Neural progenitor cell (in vitro differentiated cells): ENCODE data around the gene KRT76. TPM values are rescaled to one million over a fixed set of nuclear protein-coding genes. Genes with fewer than 3 reads are reported as not detected.

ENCODE experiments used
- DNase-seq: peaks from one replicate; pipeline ENCODE4 v3.0.0-alpha.2; 2016; ENCODE audit warnings: low spot score
- H2AFZ ChIP-seq: fragments of 200-600 bp; sonication (generic); replicated peaks from 2 replicates; pipeline ENCODE4 v1.6.1; 2016; ENCODE audit warnings: antibody characterized with exemption
- H3F3A ChIP-seq: fragments of 200-600 bp; sonication (generic); 2 replicates; pipeline ENCODE4 v1.6.1; 2016; ENCODE audit warnings: antibody characterized with exemption, low read depth
- H3K27ac ChIP-seq: fragments of 200-600 bp; sonication (generic); 2 replicates; pipeline ENCODE4 v1.5.1; 2016; ENCODE audit warnings: mild to moderate bottlenecking
- H3K27me3 ChIP-seq: fragments of 200-600 bp; sonication (generic); 2 replicates; pipeline ENCODE4 v1.6.1; 2016; ENCODE audit warnings: mild to moderate bottlenecking, moderate library complexity
- H3K36me3 ChIP-seq: fragments of 200-600 bp; sonication (generic); 2 replicates; pipeline ENCODE4 v1.5.1; 2016
- H3K4me1 ChIP-seq: fragments of 200-600 bp; sonication (generic); 2 replicates; pipeline ENCODE4 v1.6.1; 2016; ENCODE audit warnings: mixed run types
- H3K4me2 ChIP-seq: fragments of 200-600 bp; sonication (generic); 2 replicates; pipeline ENCODE4 v1.6.1; 2016
- H3K4me3 ChIP-seq: fragments of 200-600 bp; sonication (generic); 2 replicates; pipeline ENCODE4 v1.5.1; 2016
- H3K79me2 ChIP-seq: fragments of 200-600 bp; sonication (generic); 2 replicates; pipeline ENCODE4 v1.6.1; 2016; ENCODE audit warnings: low read depth
- H3K9ac ChIP-seq: fragments of 200-600 bp; sonication (generic); 2 replicates; pipeline ENCODE4 v1.6.1; 2016
- H3K9me3 ChIP-seq: fragments of 200-600 bp; sonication (generic); 2 replicates; pipeline ENCODE4 v1.5.1; 2016; ENCODE audit warnings: low read depth
- H4K20me1 ChIP-seq: fragments of 200-600 bp; sonication (generic); 2 replicates; pipeline ENCODE4 v1.6.1; 2016; ENCODE audit warnings: low read depth
- H3K27ac Mint-ChIP-seq: 3 replicates; pipeline ENCODE4 v1.8.0; 2021; ENCODE audit warnings: mixed read lengths
- H3K27me3 Mint-ChIP-seq: 2 replicates; pipeline ENCODE4 v1.8.0; 2022; ENCODE audit warnings: low read depth, mild to moderate bottlenecking, inconsistent platforms, moderate library complexity, mixed read lengths; ENCODE audit not compliant: insufficient read depth
- H3K36me3 Mint-ChIP-seq: 3 replicates; pipeline ENCODE4 v1.8.0; 2021; ENCODE audit warnings: mixed read lengths
- H3K4me1 Mint-ChIP-seq: 3 replicates; pipeline ENCODE4 v1.8.0; 2021; ENCODE audit warnings: mixed read lengths
- H3K4me3 Mint-ChIP-seq: 3 replicates; pipeline ENCODE4 v1.8.0; 2021; ENCODE audit warnings: mild to moderate bottlenecking, moderate library complexity, mixed read lengths
- H3K9me3 Mint-ChIP-seq: 3 replicates; pipeline ENCODE4 v1.8.0; 2020; ENCODE audit warnings: mixed read lengths
- EZH2 ChIP-seq: fragments of 200-600 bp; sonication (generic); IDR thresholded peaks from 2 replicates; pipeline ENCODE4 v1.6.1; 2017; ENCODE audit warnings: antibody characterized with exemption, mild to moderate bottlenecking, moderate library complexity
- EZH2phosphoT487 ChIP-seq: fragments of 200-600 bp; sonication (generic); IDR thresholded peaks from 2 replicates; pipeline ENCODE4 v1.6.1; 2017; ENCODE audit warnings: antibody characterized with exemption
- total RNA-seq: library from RNA; depleted of rRNA; stranded (reverse); fragments of >200 nt; gene quantifications from 2 replicates; pipeline ENCODE4 v1.2.3, GENCODE V29; 2015; ENCODE audit warnings: low replicate concordance
- TF ChIP-seq, protein P1 (sequence below): fragments of 200-600 bp; sonication (generic); IDR thresholded peaks from 2 replicates; pipeline ENCODE4 v1.5.1; 2017; ENCODE audit warnings: antibody characterized with exemption, mild to moderate bottlenecking

KRT76 gene
- total RNA-seq, 1 donor from 2014 or later = not detected

DNA sequence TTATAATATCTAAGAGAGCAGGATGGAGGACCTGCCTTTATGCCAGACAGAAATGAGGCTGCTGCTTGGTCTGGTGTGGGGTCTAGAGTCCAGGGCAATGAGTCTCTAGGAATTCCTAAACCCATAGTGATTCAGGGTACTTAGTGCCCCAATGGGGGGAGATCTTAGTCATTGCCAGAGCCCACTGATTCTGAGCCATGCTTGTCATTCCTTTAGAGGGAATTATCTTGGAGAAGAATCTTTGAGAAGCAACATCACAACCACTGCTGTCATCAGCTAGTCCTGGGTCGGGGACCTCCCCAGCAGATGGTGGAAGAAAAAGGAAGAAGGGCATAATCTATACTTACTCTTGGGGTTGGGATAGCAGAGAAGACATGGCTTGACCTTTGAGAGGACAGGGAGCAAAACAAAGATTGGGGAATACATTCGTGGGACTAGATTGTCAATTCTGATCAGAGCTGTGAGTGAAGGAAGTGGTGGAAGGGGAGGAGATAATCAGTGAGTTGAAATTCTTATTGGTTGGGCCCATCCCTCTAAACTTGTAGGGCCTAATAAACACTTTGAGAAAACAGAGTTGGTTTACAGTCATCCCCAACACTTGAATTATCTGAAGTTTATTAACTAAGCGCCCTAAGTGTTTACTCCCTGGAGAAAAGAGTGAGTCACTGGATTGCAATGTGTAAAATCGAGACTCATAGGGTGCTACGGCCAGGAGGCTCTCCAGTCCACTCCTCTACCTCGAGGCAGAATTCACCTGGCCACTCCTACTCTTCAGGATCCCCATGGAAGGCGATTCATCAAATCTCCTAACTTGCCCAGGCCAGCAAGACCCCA lies 21.7 kb upstream of the KRT76 start:
- TF ChIP-seq, protein P1, sequence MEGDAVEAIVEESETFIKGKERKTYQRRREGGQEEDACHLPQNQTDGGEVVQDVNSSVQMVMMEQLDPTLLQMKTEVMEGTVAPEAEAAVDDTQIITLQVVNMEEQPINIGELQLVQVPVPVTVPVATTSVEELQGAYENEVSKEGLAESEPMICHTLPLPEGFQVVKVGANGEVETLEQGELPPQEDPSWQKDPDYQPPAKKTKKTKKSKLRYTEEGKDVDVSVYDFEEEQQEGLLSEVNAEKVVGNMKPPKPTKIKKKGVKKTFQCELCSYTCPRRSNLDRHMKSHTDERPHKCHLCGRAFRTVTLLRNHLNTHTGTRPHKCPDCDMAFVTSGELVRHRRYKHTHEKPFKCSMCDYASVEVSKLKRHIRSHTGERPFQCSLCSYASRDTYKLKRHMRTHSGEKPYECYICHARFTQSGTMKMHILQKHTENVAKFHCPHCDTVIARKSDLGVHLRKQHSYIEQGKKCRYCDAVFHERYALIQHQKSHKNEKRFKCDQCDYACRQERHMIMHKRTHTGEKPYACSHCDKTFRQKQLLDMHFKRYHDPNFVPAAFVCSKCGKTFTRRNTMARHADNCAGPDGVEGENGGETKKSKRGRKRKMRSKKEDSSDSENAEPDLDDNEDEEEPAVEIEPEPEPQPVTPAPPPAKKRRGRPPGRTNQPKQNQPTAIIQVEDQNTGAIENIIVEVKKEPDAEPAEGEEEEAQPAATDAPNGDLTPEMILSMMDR = no peak
- TF ChIP-seq EZH2 (no peak), EZH2phosphoT487 (no peak)
- no peak overlapping the region for H3K4me3 Mint-ChIP-seq
- H3K36me3 Mint-ChIP-seq = no peaks in the 10 kb centered on the region

DNA sequence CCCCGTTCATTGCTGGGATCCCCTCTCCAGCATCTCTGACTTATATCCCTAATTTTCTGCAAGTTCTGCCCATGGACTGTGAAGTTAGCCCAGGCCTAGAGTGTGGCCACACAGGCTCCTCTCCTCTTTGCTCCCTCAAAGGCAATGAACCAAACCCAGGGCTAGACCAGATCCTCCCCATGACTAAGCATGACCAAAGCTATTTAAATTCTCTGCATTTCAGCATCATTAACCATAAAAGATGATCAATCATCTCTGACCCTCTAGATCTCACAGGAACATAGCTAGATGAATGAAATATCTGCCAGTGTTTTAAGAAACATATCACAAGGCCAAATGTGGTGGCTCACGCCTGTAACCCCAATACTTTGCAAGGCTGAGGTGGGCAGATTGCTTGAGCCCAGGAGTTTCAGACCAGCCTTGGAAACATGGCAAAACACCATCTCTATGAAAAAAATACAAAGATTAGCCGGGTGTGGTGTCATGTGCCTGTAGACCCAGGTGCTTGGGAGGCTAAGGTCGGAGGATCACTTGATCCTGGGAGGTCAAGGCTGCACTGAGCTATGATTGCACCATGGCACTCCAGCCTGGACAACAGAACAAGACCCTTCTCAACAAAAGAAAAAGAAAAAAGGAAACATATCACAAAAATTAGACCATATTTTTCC lies 21.0 kb upstream of the KRT76 start:
- Mint-ChIP-seq H3K9me3 (no peaks in the 10 kb centered on the region), H3K36me3 (no peaks in the 10 kb centered on the region), H3K4me3 (no peak overlapping the region), H3K27me3 (peaks cover 11% of the 10 kb centered on the region), H3K27ac (no peak overlapping the region), H3K4me1 (no peaks in the 10 kb centered on the region)
- DNase-seq = no peak
- Histone ChIP-seq H4K20me1 (no peaks in the 10 kb centered on the region), H3K4me2 (no peak overlapping the region), H3K4me3 (no peak overlapping the region), H3K27me3 (no peaks in the 10 kb centered on the region), H3K27ac (no peak overlapping the region), H3K4me1 (no peaks in the 10 kb centered on the region), H3K36me3 (no peaks in the 10 kb centered on the region), H3K9me3 (no peaks in the 10 kb centered on the region), H3K79me2 (no peaks in the 10 kb centered on the region), H3K9ac (no peak overlapping the region), H3F3A (no peaks in the 10 kb centered on the region), H2AFZ (no peak overlapping the region)
- TF ChIP-seq EZH2 = no peak
- TF ChIP-seq EZH2phosphoT487 = no peak
- TF ChIP-seq, protein P1 = no peak

More for the DNA sequence above, 21.7 kb upstream of the KRT76 start:
- no peak overlapping the region for H3K4me3 ChIP-seq
- H3K36me3 ChIP-seq = no peaks in the 10 kb centered on the region
- H3K4me1 ChIP-seq = no peaks in the 10 kb centered on the region
- no peak for DNase-seq
- no peak overlapping the region for H3K27ac Mint-ChIP-seq
- H3K27me3 Mint-ChIP-seq = peaks cover 11% of the 10 kb centered on the region
- no peaks in the 10 kb centered on the region for H3K27me3 ChIP-seq
- H3K4me1 Mint-ChIP-seq = no peaks in the 10 kb centered on the region
- H3F3A ChIP-seq = no peaks in the 10 kb centered on the region
- no peaks in the 10 kb centered on the region for H3K9me3 ChIP-seq
- no peaks in the 10 kb centered on the region for H4K20me1 ChIP-seq
- H3K79me2 ChIP-seq = no peaks in the 10 kb centered on the region
- no peak overlapping the region for H3K9ac ChIP-seq
- H2AFZ ChIP-seq = no peak overlapping the region
- H3K9me3 Mint-ChIP-seq = no peaks in the 10 kb centered on the region
- H3K4me2 ChIP-seq = no peak overlapping the region
- H3K27ac ChIP-seq = no peak overlapping the region

DNA sequence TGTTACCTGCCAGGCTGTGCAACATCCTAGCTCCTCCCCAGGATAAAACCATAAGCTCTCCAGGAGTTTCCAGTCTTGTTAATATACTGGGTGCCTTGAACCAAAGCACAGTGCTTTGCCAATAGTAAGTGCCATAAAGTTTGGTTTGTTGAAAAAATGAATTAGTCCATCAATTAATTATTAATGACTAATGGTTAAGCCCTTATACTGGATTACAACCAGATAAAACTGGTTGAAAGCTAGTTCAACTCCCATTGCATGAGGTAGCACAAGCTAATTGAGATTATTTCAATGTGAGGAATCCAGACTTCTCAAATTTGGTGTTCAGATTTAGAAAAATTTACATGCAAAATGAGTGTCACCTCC lies 20.4 kb upstream of the KRT76 start:
- Histone ChIP-seq H3K27me3 (no peaks in the 10 kb centered on the region), H3K27ac (no peak overlapping the region), H3K4me3 (no peak overlapping the region), H4K20me1 (no peaks in the 10 kb centered on the region), H3K36me3 (no peaks in the 10 kb centered on the region), H3F3A (no peaks in the 10 kb centered on the region), H3K9me3 (no peaks in the 10 kb centered on the region), H3K4me1 (no peaks in the 10 kb centered on the region), H3K79me2 (no peaks in the 10 kb centered on the region), H3K4me2 (no peak overlapping the region), H2AFZ (no peak overlapping the region), H3K9ac (no peak overlapping the region)
- Mint-ChIP-seq H3K36me3 (no peaks in the 10 kb centered on the region), H3K27ac (no peak overlapping the region), H3K9me3 (no peaks in the 10 kb centered on the region), H3K4me3 (no peak overlapping the region), H3K27me3 (peaks cover 11% of the 10 kb centered on the region), H3K4me1 (no peaks in the 10 kb centered on the region)
- DNase-seq = no peak
- no peak for TF ChIP-seq EZH2phosphoT487
- no peak for TF ChIP-seq EZH2
- TF ChIP-seq, protein P1 = no peak
